GM21717 (cell line): ENCODE results near the gene BCDIN3D.

Experiments used
- ATAC-seq: cut with Tn5 transposase; IDR thresholded peaks from one replicate; pipeline ENCODE4 v1.9.1; 2021; ENCODE audit warnings: mild to moderate bottlenecking, moderate library complexity; ENCODE audit not compliant: unreplicated experiment

BCDIN3D gene

DNA sequence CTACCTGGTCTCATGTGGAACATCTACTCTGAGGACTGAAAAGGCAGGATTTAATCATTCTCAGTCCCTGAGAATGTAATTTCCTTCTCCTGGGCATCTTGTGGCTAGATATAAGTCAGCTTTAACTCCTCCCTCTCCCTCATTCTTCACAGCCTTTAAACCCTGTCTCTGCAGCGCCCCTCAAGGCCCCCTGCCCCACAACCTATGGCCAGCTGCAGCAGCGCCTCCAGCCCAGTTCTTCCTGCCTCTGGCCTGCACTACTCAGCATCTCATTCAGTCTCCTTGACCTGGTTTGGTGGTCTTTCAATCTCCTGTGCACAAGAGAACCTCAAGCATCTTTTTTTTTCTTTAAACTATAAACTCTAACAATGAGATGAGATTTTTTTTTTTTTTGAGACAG lies 44.0 kb downstream of the BCDIN3D start:
- no peak for ATAC-seq

GRCh38 chr12:49798248-49798647 lies 44.7 kb downstream of the BCDIN3D start:
- ATAC-seq = no peak

- ATAC-seq = no peak
These were observed 45.5 kb downstream of the BCDIN3D start for GRCh38 chr12:49797449-49797776.

- ATAC-seq = no peak
These were observed 46.1 kb downstream of the BCDIN3D start for GRCh38 chr12:49796606-49797448.

- no peak for ATAC-seq
These were observed 46.8 kb downstream of the BCDIN3D start for GRCh38 chr12:49796155-49796554.

- no peak for ATAC-seq
These were observed 47.2 kb downstream of the BCDIN3D start for GRCh38 chr12:49795654-49796105.

GRCh38 chr12:49794811-49795653 lies 47.9 kb downstream of the BCDIN3D start:
- ATAC-seq = no peak

DNA sequence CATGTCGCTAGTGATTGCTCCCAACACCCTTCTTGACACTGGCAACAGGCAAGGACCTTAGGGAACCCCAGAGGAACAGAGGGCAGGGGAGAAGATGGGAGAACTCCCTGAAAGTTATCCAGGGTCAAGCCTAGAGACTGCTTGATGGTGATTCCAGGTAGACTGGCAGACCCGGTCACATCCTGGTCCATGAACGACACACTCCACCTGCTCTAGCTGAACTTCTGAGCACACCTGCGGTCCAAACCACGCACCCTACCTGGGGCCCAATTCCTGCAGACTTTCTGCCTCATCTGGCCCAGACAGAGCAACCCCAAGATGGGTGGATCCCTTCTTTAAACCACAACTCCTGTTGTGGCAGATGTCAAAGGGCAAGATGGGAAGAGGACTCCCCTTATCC lies 48.9 kb downstream of the BCDIN3D start:
- no peak for ATAC-seq

DNA sequence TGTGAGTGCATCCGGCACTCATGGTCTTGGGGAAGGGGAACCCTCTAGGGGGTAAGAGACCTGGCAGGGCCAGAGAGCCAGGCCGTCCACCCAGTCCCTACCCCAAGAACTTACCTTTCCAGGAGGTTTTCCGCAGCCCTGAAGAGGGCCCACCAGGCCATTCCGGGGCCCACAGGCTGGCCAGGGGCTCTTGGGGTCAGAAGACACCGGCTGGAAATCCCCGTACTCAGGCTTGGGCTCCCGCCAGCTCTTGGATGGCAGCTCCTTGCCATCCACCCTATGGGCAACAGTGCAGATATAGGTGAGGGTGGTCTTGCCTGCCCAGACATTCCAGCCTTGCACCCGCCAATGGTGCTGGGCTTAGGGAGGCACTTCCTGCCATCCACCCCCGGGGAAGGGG lies 49.3 kb downstream of the BCDIN3D start:
- no peak for ATAC-seq

- no peak for ATAC-seq
These were observed 49.8 kb downstream of the BCDIN3D start for GRCh38 chr12:49792976-49793580.

- ATAC-seq = no peak
These were observed 50.5 kb downstream of the BCDIN3D start for GRCh38 chr12:49792181-49792970.

DNA sequence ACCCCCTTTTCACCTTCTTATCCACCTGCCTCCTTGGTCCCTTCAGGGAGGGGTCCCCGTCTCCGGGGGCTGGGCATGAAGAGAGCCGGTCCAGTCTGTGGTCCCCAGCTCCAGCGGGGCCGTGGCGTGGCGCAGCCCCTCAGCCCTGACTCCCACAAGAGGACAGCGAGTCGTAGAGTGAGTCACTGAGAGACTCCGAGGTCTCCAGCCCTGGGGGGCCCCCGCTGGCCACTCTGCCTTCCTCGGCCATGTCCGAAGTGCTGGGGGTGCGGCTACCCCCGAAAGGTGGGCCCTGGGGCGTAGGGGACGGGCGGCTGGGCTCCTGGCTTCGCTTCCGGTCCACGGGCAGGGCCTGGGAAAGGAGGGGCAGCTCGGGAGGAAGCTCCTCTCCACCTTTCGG lies 51.2 kb downstream of the BCDIN3D start:
- ATAC-seq = no peak

GRCh38 chr12:49790741-49791555 lies 52.0 kb downstream of the BCDIN3D start:
- no peak for ATAC-seq

DNA sequence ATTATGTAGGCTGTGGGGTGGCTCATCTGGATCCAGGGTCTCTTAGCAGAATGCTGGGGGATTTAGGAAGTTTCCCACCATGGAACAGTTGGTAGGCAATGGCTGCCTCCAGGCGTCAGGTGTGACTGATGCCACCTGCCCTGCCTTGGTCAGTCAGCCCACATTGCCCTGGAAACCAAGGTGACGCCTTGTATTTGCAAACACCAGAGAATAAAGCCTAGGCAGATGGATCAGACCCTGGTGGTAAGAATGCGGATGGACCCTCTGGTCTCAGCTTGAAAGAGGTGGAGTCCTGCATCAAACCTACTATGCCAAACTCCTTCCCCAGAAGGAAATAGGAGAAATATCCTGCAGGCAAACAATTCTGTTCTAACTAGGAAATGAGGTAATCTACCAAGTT lies 52.9 kb downstream of the BCDIN3D start:
- ATAC-seq = no peak

DNA sequence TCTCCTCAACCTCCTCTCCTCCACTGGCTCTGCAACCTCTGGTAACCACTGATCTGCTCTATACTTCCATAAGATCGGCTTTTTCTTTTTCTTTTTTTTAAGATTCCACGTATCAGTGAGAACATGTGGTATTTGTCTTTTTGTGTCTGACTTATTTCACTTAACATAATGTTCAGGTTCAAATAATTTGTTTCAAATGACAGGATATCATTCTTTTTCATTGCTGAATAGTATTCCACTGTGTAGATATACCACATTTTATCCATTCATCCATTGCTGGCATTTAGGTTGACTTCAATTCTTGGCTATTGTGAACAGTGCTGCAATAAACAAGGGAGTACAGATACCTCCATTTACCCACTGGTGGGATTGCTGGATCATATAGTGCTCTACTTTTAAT lies 55.2 kb downstream of the BCDIN3D start:
- no peak for ATAC-seq
